K562 (cell line): ENCODE results near the gene PSME1. TPM values are rescaled to one million over a fixed set of nuclear protein-coding genes. Genes with fewer than 3 reads are reported as not detected.

Source experiments
- ATAC-seq: fragments of 200-7000 bp; cut with Tn5 transposase; 3 replicates; pipeline ENCODE4 v1.9.1; 2020; ENCODE audit warnings: moderate library complexity
- BruUV-seq: library from RNA; stranded (reverse); fragments of 400-500 nt; replicated peaks from 2 replicates; lab custom pipeline; 2021; lab: Mats Ljungman, UMichigan
- CTCF ChIA-PET: fragments of 300-600 bp; formaldehyde crosslinking; extraction: SDS; loops from one replicate; lab custom pipeline; 2021; ENCODE audit warnings: low intra/inter-chr PET ratio; lab: Yijun Ruan, JAX
- POLR2A ChIA-PET: fragments of 300-600, 350-650 bp; sonication (Branson Sonifier 250); formaldehyde crosslinking; extraction: SDS; loops from one replicate; lab custom pipeline; 2021; ENCODE audit warnings: antibody characterized with exemption, inconsistent platforms; lab: Yijun Ruan, JAX
- DNase-seq, 4 experiments: peaks; one replicate each; pipeline versions ENCODE4 v3.0.0 to v3.0.0-alpha.2; 2011 to 2018; ENCODE audit warnings: low spot score in 3 of 4, mixed read lengths in 3 of 4; ENCODE audit errors: extremely low read depth in 1 of 4
- FAIRE-seq: peaks from 2 replicates; lab custom pipeline; 2011; peaks lifted over from hg19 to GRCh38; lab: Jason Lieb, UNC
- H2AFZ ChIP-seq: 2 replicates; pipeline ENCODE4 v1.6.0; 2011; ENCODE audit warnings: low read depth, low read length, control low read depth, inconsistent platforms
- H3K27ac ChIP-seq: fragments of 200-600 bp; 3 replicates; pipeline ENCODE4 v1.8.0; 2011; ENCODE audit warnings: low read depth, mild to moderate bottlenecking, control low read depth, inconsistent platforms, low read length, moderate library complexity, mixed read lengths; ENCODE audit errors: extremely low read depth
- H3K27me3 ChIP-seq, 2 experiments: fragments of 300-600 bp in 1 of 2; 2 replicates in 1 of 2; 3 replicates in 1 of 2; pipeline versions ENCODE4 v1.6.0 to v1.8.0; 2011; ENCODE audit warnings: inconsistent platforms in 2 of 2, low read length in 2 of 2, mild to moderate bottlenecking in 1 of 2, mixed read lengths in 1 of 2, moderate library complexity in 1 of 2; ENCODE audit not compliant: control insufficient read depth in 2 of 2, insufficient read depth in 2 of 2
- H3K36me3 ChIP-seq: fragments of 300-600 bp; 3 replicates; pipeline ENCODE4 v1.8.0; 2011; ENCODE audit warnings: mild to moderate bottlenecking, low read length, inconsistent platforms; ENCODE audit not compliant: control insufficient read depth, insufficient read depth
- H3K4me1 ChIP-seq, 2 experiments: fragments of 200-600 bp in 1 of 2; replicated peaks in 1 of 2; 2 replicates in 1 of 2; 3 replicates in 1 of 2; pipeline versions ENCODE4 v1.5.1 to v1.8.0; 2011; ENCODE audit warnings: inconsistent platforms in 2 of 2, low read length in 2 of 2, mild to moderate bottlenecking in 1 of 2, mixed read lengths in 1 of 2, moderate library complexity in 1 of 2; ENCODE audit not compliant: control insufficient read depth in 2 of 2, insufficient read depth in 2 of 2
- H3K4me2 ChIP-seq: 2 replicates; pipeline ENCODE4 v1.6.1; 2011; ENCODE audit warnings: low read length, control low read depth, inconsistent platforms, mixed read lengths; ENCODE audit not compliant: insufficient read depth
- H3K4me3 ChIP-seq: fragments of 200-600 bp; sonication (generic), shearing (Covaris generic); 2 replicates; pipeline ENCODE4 v1.5.1; 2016; ENCODE audit warnings: control low read depth, inconsistent platforms
- H3K79me2 ChIP-seq: fragments of 200-600 bp; 3 replicates; pipeline ENCODE4 v1.8.0; 2011; ENCODE audit warnings: low read length, inconsistent platforms; ENCODE audit not compliant: control insufficient read depth, insufficient read depth
- H3K9ac ChIP-seq, 2 experiments: 2 replicates each; pipeline versions ENCODE4 v1.6.0 to v1.6.1; 2011; ENCODE audit warnings: low read depth in 2 of 2, low read length in 2 of 2, control low read depth in 1 of 2, inconsistent platforms in 1 of 2, mild to moderate bottlenecking in 1 of 2, mixed read lengths in 1 of 2; ENCODE audit not compliant: insufficient read depth in 1 of 2
- H3K9me1 ChIP-seq: one replicate; pipeline ENCODE4 v1.6.0; 2011; ENCODE audit warnings: inconsistent platforms, mild to moderate bottlenecking, low read length, moderate library complexity; ENCODE audit not compliant: control insufficient read depth, insufficient read depth
- H3K9me3 ChIP-seq: replicated peaks from 2 replicates; pipeline ENCODE4 v1.5.1; 2011; ENCODE audit warnings: low read depth, low read length, inconsistent platforms; ENCODE audit not compliant: control insufficient read depth, insufficient read depth
- H4K20me1 ChIP-seq: replicated peaks from 2 replicates; pipeline ENCODE4 v1.6.1; 2011; ENCODE audit warnings: low read length, inconsistent platforms, mixed read lengths; ENCODE audit not compliant: control insufficient read depth, insufficient read depth
- ETS1 ChIP-seq: conservative IDR thresholded peaks from 2 replicates; pipeline ENCODE4 v1.6.1; 2011; ENCODE audit warnings: low read depth, mild to moderate bottlenecking, low read length; ENCODE audit not compliant: control insufficient read depth
- FIP1L1 ChIP-seq: fragments of 200-400 bp; formaldehyde crosslinking; IDR thresholded peaks from 2 replicates; pipeline ENCODE4 v1.6.1; 2018; ENCODE audit warnings: mild to moderate bottlenecking, low read depth, low read length; ENCODE audit not compliant: poor library complexity, severe bottlenecking
- NFE2L1 ChIP-seq: fragments of 450-650 bp; IDR thresholded peaks from 2 replicates; pipeline ENCODE4 v1.6.1; 2016; ENCODE audit warnings: missing genetic modification characterization, low read depth, mild to moderate bottlenecking, missing compliant biosample characterization, moderate library complexity, borderline replicate concordance
- POLR2G ChIP-seq: fragments of 200-400 bp; formaldehyde crosslinking; IDR thresholded peaks from 2 replicates; pipeline ENCODE4 v1.6.1; 2017; ENCODE audit warnings: low read depth, mild to moderate bottlenecking, antibody characterized with exemption, low read length, moderate library complexity
- RBFOX2 ChIP-seq: fragments of 200-400 bp; formaldehyde crosslinking; IDR thresholded peaks from 2 replicates; pipeline ENCODE4 v1.6.1; 2017; ENCODE audit warnings: low read depth, mild to moderate bottlenecking, low read length, moderate library complexity
- TFAP4 ChIP-seq: sonication (generic); formaldehyde crosslinking; IDR thresholded peaks from 2 replicates; pipeline ENCODE4 v1.8.0; 2022; ENCODE audit warnings: missing genetic modification reagents, mild to moderate bottlenecking, moderate library complexity, borderline replicate concordance
- WHSC1 ChIP-seq: IDR thresholded peaks from one replicate; pipeline ENCODE4 v1.6.1; 2012; ENCODE audit warnings: low read length, control low read depth, inconsistent platforms
- WGBS: fragments of 100-300 bp; shearing (Covaris generic); methylation state at CpG from one replicate; pipeline ENCODE4 v1.1.6; 2016; ENCODE audit warnings: low coverage, mixed read lengths; ENCODE audit not compliant: insufficient coverage; ENCODE audit errors: missing lambda C conversion rate; 5-methylcytosine and 5-hydroxymethylcytosine counted together
- in situ Hi-C: fragments of 300-500 bp; cut with MboI; formaldehyde crosslinking; loops from 4 replicates; pipeline ENCODE4 v1.15.0; 2018; ENCODE audit warnings: inconsistent platforms, mixed read lengths
- intact Hi-C: fragments of 100-400 bp; cut with micrococcal nuclease; formaldehyde crosslinking; loops from 2 replicates; pipeline ENCODE4 v1.14.2; 2022
- polyA plus RNA-seq, 8 experiments: library from polyadenylated mRNA; depleted of rRNA in 4 of 8; stranded (reverse) in 5 of 8; unstranded in 3 of 8; fragments of >200 nt; fragmentation: Nextera tagmentation in 2 of 8; fragmentation: Illumina TruSeq in 1 of 8; extraction: Ambion mirVana in 2 of 8; extraction: Trizol in 1 of 8; gene quantifications; 2 replicates each; pipeline versions ENCODE4 v1.2.1 to v1.2.3, GENCODE V29; 2011 to 2014; ENCODE audit warnings: inconsistent platforms in 1 of 8, missing spikeins in 1 of 8
- total RNA-seq, 7 experiments: library from RNA; depleted of rRNA in 6 of 7; stranded (reverse); fragments of >200 nt in 6 of 7; fragmentation: Illumina TruSeq in 2 of 7; extraction: Trizol in 2 of 7; gene quantifications; 2 replicates each; pipeline versions ENCODE4 v1.2.1 to v1.2.3, GENCODE V29; 2011 to 2021; ENCODE audit warnings: low replicate concordance in 1 of 7
- TF ChIP-seq, protein P1 (sequence below): fragments of 250-450 bp; sonication (Bioruptor Pico); IDR thresholded peaks from 2 replicates; pipeline ENCODE4 v1.5.0; 2021; ENCODE audit warnings: mild to moderate bottlenecking, moderate library complexity
- TF ChIP-seq, protein P2 (sequence below), 3 experiments: fragments of 200-800 bp in 1 of 3; sonication (Bioruptor generic) in 1 of 3; sonication (generic) in 1 of 3; formaldehyde crosslinking in 1 of 3; IDR thresholded peaks; 2 replicates each; pipeline versions ENCODE4 v1.6.1 to v1.8.0; 2016 to 2022; ENCODE audit warnings: mild to moderate bottlenecking in 2 of 3, missing compliant biosample characterization in 2 of 3, missing genetic modification characterization in 2 of 3, missing genetic modification reagents in 1 of 3
- TF ChIP-seq, protein P3 (sequence below): sonication (generic); formaldehyde crosslinking; IDR thresholded peaks from 2 replicates; pipeline ENCODE4 v1.8.0; 2023; ENCODE audit warnings: mild to moderate bottlenecking, missing genetic modification reagents

PSME1 gene
- total and polyA plus RNA-seq, 9 of the 15 experiments (the other 6 are each of a cell fraction or from before 2014, with no cell fraction given) = 20.3 to 180 (median 67.5) TPM

DNA sequence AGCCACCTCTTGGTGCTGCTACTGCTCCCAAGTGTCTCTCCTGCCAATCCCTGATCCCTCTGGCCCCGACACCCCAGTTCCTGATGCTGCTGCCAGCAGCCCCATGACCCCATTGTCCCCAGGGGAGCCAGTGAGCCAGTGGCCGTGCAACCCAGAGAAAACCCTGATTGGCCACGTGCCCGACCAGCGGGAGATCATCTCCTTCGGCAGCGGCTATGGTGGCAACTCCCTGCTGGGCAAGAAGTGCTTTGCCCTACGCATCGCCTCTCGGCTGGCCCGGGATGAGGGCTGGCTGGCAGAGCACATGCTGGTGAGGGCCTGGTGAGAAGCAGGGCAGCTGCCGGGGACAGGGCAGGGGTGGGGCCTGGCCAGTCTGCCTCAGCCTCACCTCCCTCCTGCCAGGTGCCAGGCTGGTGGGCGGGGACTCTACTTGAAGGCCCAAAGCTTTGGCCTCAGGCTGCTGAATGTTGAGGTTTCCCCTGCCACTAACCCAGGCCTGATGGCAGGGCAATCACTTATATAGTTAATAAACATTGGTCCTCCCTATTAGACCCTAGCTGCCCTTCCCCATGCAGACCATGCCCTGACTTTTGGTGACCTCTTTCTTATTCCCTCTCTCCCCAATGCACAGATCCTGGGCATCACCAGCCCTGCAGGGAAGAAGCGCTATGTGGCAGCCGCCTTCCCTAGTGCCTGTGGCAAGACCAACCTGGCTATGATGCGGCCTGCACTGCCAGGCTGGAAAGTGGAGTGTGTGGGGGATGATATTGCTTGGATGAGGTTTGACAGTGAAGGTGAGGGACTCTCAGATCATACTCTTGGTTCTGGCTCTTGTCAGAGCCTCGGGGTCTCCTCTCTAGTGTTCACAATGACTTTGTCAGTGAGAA lies 36.8 kb upstream of the PSME1 start:
- in situ Hi-C loops = no loop called here
- H4K20me1 ChIP-seq = 0 out of 2 replicates have a peak, but pooled peaks cover 2% of the 10 kb centered on the region
- peaks cover 63% of the 10 kb centered on the region; the same call in 2 of the 3 replicates for H3K36me3 ChIP-seq
- TF ChIP-seq WHSC1 (no peak), NFE2L1 (tag) (no peak), RBFOX2 (peak; percentile 64), TFAP4 (no peak), ETS1 (no peak), POLR2G (peak; percentile 60; the same call in 1 of the 2 replicates), FIP1L1 (no peak)
- TF ChIP-seq, protein P1, sequence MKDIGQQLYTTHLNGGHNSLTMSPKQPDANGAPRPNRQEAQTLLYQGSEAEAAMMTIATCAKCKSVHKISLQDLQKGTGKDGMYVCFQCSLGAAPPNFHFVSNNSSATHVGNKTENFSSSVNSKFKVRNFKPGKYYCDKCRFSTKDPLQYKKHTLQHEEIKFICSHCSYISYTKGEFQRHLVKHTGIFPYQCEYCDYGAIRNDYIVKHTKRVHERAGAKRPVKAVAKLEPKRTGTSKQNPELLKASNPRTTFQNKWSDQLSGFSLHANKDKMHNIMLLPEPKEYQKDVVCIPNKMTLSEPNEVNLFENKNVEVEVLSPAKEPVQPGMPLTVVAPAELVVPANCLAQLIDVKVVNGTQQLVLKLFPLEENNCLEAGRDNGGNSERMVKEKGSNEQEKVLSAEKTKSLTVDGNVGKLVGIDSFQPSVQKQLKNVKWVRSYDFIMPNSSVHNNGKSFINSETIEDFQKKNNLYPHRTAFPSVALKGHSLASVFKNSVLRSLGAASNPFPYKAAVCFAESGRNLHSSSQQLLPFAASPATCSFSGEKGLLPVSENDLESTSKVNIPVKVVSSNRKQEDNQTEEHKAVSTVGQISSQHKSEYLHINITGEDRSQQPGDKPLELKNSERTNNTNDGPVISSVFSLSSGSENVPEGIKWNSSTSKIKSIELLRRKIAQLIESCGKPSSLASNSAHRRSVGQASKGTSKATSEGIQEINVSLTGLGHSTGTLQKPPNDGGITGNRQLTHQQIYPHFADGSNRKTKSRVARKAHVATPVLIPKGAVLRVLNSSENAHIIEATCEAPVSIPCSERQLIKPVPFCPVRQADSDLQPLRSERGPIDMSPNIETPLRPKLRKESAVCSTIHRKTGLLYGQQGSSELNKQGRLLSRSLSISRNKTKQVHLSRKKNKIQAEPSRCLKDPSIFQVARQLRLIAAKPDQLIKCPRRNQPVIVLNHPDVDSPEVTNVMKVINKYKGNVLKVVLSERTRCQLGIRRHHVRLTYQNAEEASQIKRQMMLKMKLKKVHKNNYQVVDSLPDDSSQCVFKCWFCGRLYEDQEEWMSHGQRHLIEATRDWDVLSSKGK (CRISPR knock-in tag) = no peak
- TF ChIP-seq, protein P2, sequence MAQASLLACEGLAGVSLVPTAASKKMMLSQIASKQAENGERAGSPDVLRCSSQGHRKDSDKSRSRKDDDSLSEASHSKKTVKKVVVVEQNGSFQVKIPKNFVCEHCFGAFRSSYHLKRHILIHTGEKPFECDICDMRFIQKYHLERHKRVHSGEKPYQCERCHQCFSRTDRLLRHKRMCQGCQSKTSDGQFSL (CRISPR knock-in tag; IDR thresholded peaks at IDR 0.05) = no peak
- TF ChIP-seq, protein P2 (tag; IDR thresholded peaks at IDR 0.05) = no peak
- TF ChIP-seq, protein P3, sequence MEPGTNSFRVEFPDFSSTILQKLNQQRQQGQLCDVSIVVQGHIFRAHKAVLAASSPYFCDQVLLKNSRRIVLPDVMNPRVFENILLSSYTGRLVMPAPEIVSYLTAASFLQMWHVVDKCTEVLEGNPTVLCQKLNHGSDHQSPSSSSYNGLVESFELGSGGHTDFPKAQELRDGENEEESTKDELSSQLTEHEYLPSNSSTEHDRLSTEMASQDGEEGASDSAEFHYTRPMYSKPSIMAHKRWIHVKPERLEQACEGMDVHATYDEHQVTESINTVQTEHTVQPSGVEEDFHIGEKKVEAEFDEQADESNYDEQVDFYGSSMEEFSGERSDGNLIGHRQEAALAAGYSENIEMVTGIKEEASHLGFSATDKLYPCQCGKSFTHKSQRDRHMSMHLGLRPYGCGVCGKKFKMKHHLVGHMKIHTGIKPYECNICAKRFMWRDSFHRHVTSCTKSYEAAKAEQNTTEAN (CRISPR knock-in tag) = no peak
- ChIA-PET POLR2A (interaction anchor here (1.0 kb wide), 1 partner anchor 11 kb away, joined by 3 read pairs; no protein-coding TSS in a partner anchor), CTCF (no interaction called here)
- no peak overlapping the region for H3K27ac ChIP-seq
- WGBS = 96% methylated on average over 5 of the region's 17 CpGs
- no peaks in the 10 kb centered on the region for H3K9me1 ChIP-seq
- H3K4me2 ChIP-seq = no peak overlapping the region
- no peak for FAIRE-seq
- DNase-seq = no peak
- intact Hi-C loops = loop anchor here (10.0 kb wide), 2 partner anchors 46 to 84 kb away; partner anchors contain the start of genes EMC9, PSME2 and RNF31
- H3K9me3 ChIP-seq = no peaks in the 10 kb centered on the region; the same call in 1 of the 2 replicates
- no peak overlapping the region for H3K9ac ChIP-seq
- H3K79me2 ChIP-seq = peaks cover 28% of the 10 kb centered on the region
- ATAC-seq = no peak
- H3K4me1 ChIP-seq = peaks cover 8 to 11% of the 10 kb centered on the region in 2 experiments; a peak in 4 of 5 replicates
- H3K4me3 ChIP-seq = no peak overlapping the region
- no peak overlapping the region for H2AFZ ChIP-seq
- BruUV-seq = no TSS peak
- H3K27me3 ChIP-seq = no peaks in the 10 kb centered on the region
